RWPE1 (cell line): ENCODE results near the gene TMEM108.

ENCODE experiments used
- CTCF ChIA-PET: fragments of 350-600 bp; sonication (Branson Sonifier 250); formaldehyde crosslinking; extraction: SDS; loops from one replicate; lab custom pipeline; 2021; lab: Yijun Ruan, JAX
- POLR2A ChIA-PET: fragments of 400-600 bp; formaldehyde crosslinking; extraction: SDS; loops from one replicate; lab custom pipeline; 2020; ENCODE audit warnings: antibody characterized with exemption; ENCODE audit not compliant: low non-redundant PET; lab: Yijun Ruan, JAX
- DNase-seq: peaks from one replicate; pipeline ENCODE4 v3.0.0; 2012; ENCODE audit warnings: low spot score
- H3K27ac ChIP-seq: fragments of 450-650 bp; 2 replicates; pipeline ENCODE4 v1.5.1; 2017
- CTCF ChIP-seq: fragments of 450-650 bp; conservative IDR thresholded peaks from 2 replicates; pipeline ENCODE4 v1.5.1; 2017; ENCODE audit warnings: low read depth, mild to moderate bottlenecking

The TMEM108 gene

GRCh38 chr3:133270631-133271030, 232.4 kb downstream of the TMEM108 start:
- POLR2A ChIA-PET, result no interaction called here
- TF ChIP-seq CTCF, result no peak
- CTCF ChIA-PET, result no interaction called here
- H3K27ac ChIP-seq, result no peak overlapping the region
- no peak for DNase-seq

- DNase-seq, result no peak
- no peak for TF ChIP-seq CTCF
- POLR2A ChIA-PET, result no interaction called here
- no peak overlapping the region for H3K27ac ChIP-seq
- CTCF ChIA-PET, result interaction anchor here (0.8 kb wide), 1 partner anchor 392 kb away, joined by 4 read pairs; no protein-coding TSS in a partner anchor
Measured at GRCh38 chr3:133271042-133271441, 232.9 kb downstream of the TMEM108 start.

GRCh38 chr3:133271539-133271938, 233.3 kb downstream of the TMEM108 start:
- ChIA-PET POLR2A (no interaction called here), CTCF (interaction anchor here (0.8 kb wide), 1 partner anchor 392 kb away, joined by 4 read pairs; no protein-coding TSS in a partner anchor)
- no peak for DNase-seq
- no peak overlapping the region for H3K27ac ChIP-seq
- TF ChIP-seq CTCF, result no peak

GRCh38 chr3:133273346-133273745, 235.2 kb downstream of the TMEM108 start:
- H3K27ac ChIP-seq, result no peak overlapping the region
- POLR2A ChIA-PET, result no interaction called here
- DNase-seq, result no peak
- CTCF ChIA-PET, result no interaction called here
- no peak for TF ChIP-seq CTCF

GRCh38 chr3:133274477-133274876, 236.3 kb downstream of the TMEM108 start:
- TF ChIP-seq CTCF, result no peak
- POLR2A ChIA-PET, result no interaction called here
- CTCF ChIA-PET, result no interaction called here
- H3K27ac ChIP-seq, result no peak overlapping the region
- no peak for DNase-seq

- no peak for TF ChIP-seq CTCF
- ChIA-PET POLR2A (no interaction called here), CTCF (no interaction called here)
- no peak for DNase-seq
- H3K27ac ChIP-seq, result no peak overlapping the region
Measured at GRCh38 chr3:133276594-133276993, 238.4 kb downstream of the TMEM108 start.
